ENCODE data around the gene USP49.
A peak's percentile ranks its signal among the peaks of the same experiment; 100 is the strongest.
"Not testable (repeated sequence)": the region's sequence is repeated elsewhere in the genome, so short reads cannot be mapped to it uniquely, and the experiment has no call there.

Gene USP49

DNA sequence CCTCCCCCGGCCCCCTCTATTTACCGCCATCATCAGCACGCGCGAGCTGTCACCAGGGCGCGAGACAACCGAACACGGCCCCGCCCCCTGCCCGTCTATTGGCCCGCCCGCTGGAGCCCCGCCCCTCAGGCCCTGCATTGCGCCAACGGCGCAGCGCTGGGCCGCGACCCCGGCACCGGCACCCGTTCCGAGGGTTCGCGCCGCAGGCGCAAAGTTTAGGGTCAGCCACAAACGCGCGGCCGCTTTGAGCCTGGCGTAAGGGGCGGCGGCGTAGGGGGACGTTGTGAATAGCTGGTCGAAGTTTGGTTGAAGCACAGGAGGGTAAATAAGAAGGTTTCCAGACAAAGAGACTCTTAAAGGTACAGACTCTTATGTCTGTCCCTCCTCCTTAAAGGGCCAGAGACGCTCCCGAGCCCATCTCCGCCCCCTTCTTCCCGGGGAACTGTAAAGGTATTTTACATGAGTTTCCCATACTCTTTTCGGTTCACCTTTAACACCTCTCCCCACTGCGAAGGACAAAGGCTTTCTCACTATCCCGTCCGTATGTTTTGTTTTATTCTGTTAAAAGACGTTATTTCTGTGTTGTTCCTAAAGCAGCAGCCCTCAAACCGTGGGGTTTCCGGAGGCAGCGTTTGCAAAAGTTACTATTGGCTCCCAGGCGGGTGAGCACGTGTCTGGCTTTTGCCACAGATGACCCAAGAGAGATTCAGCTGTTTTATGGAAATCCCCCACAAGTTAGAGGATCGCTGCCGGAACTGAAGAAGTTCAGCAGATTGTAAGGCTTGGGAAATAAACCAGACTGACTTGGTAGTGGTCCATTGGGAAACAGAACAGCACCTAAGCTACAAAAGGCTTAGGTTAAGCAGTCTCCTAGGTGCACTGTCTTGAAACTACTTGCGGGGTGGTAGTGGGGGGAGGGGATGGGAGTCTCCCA, at the start of gene USP49:
Gene USP49, minus strand, starts transcription at position 76 of the 934 bp plus-strand sequence. CDS start 88,392 bp downstream, outside the sequence.
- peak; percentile 45 to 60 for DNase-seq (ENCODE audit: low read depth in 2 of 2)

DNA sequence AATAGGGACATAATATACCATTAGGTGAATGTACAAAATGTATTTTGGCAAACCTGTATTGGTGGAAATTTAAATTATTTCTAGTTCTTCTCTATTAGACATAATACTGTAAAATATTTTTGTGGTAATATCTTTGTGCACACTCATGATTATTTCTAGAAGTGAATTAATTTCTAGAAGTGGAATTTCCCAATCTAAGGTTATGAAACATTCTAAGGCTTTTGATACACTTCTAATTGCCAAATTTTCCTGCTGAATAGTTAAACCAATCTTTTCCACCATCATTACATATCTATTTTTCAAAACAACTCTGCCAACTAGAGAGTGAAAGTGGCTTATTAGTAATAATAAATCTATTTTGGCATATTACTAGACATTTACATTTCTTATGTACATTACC, 48.3 kb upstream of the USP49 start:
- DNase-seq (ENCODE audit: low read depth in 2 of 2): no peak

DNA sequence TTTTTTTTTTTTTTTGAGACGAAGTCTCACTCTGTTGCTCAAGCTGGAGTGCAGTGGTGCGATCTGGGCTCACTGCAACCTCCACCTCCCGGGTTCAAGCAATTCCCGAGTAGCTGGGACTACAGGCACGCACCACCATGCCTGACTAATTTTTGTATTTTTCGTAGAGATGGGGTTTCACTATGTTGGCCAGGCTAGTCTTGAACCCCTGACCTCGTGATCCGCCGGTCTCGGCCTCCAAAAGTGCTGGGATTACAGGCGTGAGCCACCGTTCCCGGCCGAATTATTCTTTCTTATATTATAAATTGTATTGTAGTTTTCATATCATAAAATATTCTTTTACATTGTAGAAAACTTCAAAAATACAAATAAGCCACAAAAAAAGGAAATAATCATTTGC, 47.7 kb upstream of the USP49 start:
- not testable (repeated sequence) for DNase-seq (ENCODE audit: low read depth in 2 of 2)

DNA sequence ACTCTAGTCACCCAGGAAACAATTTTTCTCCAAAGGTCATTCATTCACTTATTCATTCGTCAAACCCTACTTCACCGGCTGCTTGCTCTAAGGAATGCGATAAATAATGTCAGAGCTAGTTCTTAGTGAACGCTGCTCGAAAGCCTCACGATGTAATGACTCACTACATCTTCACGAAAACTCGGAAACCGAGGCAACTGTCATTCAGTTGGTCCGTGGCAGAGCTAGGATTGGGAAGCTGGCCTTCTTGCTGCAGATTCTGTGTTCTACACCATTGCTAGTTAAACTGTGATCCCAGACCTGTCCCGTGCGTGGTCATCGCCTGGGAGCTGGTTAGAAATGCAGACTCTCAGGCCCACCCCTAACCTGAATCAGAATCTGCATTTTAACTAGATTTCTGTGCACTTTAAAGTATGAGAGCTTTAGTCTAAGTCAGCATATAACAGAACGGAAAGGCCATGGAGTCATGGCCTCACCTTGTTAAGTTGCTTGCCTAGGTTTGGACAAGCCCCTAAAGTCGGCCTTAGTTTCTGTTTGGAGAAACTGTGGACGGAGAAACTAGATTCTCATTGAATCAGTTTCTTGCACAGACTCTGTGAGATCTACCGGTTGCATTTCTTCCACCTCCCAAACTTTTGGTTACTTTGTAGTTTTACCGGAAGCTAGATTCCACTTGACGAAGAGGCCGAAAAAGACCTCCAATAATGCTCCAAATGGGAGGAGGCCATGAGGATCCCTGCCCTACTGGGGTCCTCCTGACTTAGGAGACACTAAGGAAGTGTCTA, 47.1 kb upstream of the USP49 start:
- no peak for DNase-seq (ENCODE audit: low read depth in 2 of 2)

DNA sequence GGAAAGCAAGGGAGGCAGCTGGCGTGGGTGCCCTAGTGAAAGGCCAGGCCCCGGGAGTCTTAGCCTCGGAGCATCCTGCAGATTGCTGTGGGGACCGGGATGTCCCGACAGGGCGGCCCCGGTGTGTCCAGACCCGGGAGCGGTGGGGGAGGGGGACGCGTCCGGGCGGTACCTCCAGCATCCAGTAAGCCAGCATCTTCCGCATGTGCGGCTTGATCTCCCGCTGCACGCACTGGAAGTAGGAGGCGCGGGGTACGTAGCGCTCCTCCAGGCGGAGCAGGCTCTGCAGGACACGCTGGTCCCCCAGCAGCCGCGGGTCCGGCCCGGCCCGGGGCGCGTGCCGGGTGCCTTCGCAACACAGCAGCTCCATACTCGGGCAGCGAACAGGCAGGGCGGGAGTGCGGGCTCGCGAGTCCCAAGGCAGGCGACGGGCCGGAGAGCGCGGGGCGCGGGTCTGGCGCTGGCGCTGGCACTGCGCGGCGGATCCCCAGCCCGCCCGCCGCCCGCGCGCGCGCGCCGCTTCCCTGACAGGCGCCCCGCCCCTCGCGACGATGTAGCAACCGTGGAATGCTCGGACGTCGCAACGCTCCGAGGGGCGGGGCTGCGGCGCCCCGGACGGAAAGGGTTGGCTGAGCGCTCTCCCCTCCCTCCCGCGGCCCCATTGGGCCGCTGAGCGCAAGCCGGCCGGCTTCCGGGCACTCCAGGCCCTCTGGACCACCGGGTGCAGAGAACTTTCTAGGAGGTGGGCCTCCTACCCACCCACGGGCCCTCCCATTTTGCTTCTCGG, 46.3 kb upstream of the USP49 start, which contains the start of gene CCND3:
Gene CCND3, minus strand, starts transcription at position 529 of the 787 bp plus-strand sequence. Its CDS starts 159 bp downstream, at position 370.
- DNase-seq (ENCODE audit: low read depth in 2 of 2): peak; percentile 64 to 70

DNA sequence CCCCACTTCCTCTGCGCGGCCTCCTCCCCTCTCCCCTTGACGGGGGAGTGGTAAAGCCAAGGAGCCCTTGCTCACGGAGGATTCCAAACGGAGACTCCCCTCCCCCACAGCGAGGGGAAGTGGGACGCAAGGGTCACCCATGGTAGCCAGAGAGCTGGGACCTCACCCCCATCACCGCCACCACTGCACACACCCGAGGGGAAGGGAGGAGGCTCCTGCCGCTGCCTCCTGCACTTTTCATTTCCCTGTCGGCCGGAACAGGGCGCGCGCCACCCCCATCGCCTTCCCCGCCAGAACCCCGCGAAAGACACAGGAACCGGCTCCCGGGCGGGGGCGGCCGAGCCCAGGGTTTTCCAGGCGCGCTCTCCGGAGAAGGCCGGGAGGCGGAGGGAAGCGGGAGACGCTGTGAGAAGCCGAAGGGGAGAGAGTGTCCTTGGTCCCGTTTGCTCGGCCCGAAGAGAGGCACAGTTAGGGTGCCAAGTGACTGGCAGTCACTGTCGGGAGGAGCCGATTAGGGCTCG, 45.6 kb upstream of the USP49 start:
- DNase-seq (ENCODE audit: low read depth in 2 of 2): no peak

DNA sequence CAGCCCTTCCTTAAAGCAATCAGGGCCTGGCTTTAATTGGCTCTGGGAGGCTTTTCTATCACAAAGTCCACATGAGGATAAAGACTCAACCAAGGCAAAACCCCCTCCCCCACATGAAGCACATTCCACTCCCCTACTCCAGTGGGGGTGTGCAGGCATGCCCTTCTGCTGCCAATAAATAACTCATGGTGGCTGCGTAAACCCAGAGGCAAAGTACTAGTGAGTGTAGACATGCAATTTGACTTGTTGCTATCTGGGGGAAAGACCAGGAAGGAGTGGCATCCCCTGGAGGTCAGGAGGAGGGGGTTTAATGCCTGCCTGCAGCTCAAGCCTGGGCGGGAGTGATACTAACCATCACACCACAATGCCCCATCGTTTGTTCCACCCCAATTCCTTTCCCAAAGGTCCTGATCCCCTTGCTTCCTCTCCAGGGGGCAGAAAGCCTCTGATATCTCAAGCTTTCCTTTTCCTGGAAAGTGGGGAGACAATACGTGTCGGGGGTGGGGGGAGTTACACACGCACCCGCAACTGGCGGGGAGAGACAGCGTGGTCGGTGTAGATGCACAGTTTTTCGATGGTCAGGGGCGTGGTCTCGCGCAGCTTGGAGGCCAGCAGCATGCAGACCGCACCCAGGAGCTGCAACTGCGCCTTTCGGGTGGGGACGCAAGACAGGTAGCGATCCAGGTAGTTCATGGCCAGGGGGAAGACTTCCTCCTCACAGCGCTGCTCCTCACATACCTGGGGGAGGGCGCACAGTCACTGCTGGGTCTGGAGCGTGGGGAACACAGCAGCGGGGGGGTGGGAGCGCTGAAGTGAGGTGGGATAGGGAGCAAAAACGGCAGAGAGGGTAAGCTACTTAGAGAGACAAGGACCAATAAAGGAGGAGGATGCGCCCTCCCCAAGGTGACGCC, 44.9 kb upstream of the USP49 start:
- DNase-seq (ENCODE audit: low read depth in 2 of 2): peak; percentile 35 to 39

DNA sequence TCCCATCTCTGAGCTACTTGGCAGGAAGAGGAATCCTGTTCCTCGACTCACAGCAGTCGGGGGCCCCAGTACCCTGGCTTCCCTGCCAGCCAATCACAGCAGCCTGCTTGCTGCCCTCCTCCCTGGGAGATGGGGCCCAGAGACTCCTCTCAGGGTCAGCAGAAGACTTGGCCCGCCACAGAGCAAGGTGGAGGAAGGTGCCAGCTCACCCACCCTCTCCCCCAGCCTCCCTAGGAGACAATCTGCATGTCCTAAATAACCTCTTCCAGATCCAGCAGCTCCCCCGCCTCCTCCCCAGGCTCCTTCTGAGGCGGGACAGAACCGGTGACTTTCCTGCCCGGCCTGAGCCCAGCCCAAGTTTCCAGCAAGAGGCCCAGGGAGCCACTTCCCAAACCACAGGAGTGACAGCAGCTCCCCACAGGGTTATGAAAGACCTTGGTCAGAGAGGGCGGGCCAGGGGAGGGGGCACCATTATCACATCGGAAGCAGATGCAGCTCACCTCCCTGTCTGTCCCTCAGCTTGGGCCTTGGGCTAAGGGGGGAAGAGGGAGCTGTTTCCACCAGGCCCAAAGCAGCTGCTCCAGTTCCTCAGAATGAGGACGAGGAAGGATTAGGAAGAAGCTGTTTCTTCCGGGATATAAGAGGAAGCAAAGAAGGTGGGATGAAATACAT, 44.1 kb upstream of the USP49 start:
- DNase-seq (ENCODE audit: low read depth in 2 of 2): peak in 1 of 2 experiments; percentile 18

DNA sequence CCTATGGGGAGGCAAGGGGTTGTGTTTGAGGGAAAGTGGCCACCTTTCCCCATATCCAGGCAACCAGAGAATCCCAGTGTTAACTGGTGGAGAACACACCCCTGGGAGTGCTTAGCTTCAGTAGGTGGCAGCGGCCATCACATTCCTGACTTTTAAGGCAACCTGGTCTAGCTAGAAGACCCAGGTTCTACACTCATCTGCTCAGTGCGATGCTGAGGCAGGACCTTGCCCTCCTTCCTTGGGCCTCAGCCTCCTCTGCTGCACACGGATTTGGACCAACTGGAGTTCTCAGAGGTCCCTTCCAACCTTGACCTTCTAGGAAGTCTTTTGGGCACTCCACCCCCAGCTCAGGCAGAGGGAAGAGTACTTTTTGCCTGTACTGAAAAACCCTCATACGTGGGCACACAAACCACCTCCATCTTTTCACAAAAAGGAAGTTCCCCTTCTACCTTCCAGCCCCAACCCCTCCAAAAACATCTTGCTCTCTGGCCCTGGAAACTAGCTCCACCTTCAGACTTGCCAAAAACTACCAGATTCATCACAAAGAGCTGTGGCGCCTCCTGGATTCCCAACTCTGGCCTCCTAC, 43.5 kb upstream of the USP49 start:
- DNase-seq (ENCODE audit: low read depth in 2 of 2): no peak

DNA sequence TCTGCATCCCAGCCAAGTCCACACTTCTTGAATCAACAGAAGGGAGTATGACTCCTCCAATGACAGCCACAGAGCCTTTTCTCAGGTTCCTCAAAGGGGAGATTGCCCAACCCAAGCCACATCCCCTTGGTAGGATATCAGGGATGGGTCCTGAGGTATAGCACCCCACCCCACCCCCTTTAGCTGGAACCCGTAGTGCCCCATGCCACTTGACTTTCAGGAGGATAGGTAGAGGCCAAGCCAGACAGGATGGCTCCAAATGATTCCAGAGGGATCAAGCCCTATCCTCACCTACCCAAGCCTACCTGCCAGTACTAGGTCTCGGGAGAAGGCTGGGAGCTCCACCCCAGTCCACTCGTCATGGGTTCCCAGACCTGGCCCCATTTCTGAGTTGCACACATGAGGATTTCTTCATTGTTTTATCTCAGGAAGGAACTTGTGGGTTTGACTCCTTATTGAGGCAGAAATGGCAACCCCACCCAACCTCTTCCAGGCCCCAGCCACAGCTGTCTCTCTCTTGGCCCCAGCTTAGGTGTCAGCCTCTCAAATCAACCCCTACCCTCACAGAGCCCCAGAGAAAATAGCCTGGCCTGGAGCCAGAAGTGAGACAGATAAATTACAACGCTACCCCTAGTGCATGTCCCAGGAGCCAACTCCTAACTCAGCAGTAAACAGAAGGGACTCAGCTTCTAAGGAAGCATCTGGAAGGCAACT, 42.8 kb upstream of the USP49 start:
- DNase-seq (ENCODE audit: low read depth in 2 of 2): no peak

DNA sequence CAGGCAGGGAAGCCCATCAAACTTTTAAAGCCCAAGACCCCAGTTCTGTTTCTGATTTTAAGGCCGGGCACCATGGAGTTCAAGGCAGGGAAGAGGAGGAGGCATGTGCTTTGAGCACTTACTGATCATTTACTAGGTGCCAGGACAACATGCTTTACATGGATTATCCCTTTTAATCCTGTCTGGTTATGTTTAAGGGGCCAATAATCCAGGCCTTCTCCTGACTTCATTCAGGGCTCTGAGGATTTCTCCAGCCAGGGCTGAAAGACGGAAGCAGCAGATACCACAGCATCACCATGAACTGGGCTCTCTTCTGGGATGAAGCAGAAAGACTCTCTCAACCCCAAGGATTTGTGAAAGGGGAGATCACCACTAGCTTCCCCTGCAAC, 42.3 kb upstream of the USP49 start:
- DNase-seq (ENCODE audit: low read depth in 2 of 2): no peak

DNA sequence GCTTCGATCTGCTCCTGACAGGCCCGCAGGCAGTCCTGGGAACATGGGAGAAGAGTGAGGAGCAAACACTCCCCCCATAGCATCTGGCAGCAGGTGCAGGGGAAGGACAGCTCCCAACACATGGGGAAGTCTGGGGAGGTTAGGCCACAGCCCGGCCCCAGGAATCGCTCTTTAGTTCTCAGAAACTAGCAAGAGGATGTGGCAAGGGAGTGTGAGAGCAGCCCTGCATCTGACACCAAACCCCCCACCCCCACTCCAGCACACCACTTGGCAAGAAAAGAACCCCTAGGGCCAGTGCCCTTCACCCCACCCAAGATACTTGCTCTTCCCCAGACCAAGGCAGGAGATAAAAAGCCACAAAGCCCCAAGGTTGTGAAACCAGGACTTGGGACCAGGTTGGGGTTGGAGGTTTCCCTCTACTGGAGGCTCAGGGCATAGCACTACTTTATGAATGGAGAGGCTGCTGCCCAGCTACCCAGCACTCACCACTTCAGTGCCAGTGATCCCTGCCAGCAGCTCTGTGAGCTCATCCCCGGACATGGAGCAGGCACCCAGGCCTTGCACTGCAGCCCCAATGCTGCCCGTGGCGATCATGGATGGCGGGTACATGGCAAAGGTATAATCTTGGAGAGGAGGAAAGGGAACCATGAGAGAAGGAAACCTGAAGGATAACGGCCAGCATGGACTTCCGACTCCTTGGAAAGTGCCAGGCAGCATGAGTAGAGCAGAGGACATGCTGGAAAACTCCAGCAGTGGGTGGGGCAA, 41.1 kb upstream of the USP49 start:
- peak; percentile 44 to 52 for DNase-seq (ENCODE audit: low read depth in 2 of 2)

DNA sequence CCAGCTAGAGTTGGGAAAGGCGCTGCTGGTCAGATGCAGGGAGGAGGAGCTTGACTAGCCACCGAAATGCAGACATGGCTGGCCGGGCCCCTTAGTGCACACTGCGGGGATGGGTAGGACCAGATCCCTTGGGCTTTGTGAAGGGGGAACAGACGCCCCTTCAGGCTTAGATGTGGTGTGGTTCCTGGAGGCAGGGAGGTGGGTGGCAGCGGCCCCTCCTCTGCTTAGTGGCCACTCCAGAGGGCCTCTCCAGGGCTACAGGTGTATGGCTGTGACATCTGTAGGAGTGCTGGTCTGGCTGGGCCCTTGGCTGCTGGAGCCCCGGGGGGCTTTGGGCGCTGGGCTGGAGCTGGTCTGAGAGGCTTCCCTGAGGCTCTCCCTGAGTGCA, 40.5 kb upstream of the USP49 start:
- no peak for DNase-seq (ENCODE audit: low read depth in 2 of 2)

DNA sequence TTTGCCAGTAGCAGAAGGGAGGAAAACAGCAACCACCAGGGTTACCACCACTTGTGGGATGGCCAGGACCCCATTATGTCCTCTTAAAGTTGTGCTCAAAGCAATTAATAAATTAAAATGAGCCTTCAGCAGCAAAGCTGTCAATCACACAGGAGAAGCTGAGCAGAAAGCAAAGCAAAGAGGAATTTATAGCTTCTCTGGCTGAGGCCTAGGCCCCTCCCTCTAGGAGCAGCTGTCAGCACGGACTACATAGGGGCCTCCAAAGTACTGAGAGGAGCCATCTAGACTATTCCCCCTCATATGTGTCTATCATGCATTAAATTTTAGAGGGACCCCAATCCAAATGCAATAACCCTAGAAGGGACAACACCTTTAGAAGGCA, 40.0 kb upstream of the USP49 start:
- no peak for DNase-seq (ENCODE audit: low read depth in 2 of 2)

DNA sequence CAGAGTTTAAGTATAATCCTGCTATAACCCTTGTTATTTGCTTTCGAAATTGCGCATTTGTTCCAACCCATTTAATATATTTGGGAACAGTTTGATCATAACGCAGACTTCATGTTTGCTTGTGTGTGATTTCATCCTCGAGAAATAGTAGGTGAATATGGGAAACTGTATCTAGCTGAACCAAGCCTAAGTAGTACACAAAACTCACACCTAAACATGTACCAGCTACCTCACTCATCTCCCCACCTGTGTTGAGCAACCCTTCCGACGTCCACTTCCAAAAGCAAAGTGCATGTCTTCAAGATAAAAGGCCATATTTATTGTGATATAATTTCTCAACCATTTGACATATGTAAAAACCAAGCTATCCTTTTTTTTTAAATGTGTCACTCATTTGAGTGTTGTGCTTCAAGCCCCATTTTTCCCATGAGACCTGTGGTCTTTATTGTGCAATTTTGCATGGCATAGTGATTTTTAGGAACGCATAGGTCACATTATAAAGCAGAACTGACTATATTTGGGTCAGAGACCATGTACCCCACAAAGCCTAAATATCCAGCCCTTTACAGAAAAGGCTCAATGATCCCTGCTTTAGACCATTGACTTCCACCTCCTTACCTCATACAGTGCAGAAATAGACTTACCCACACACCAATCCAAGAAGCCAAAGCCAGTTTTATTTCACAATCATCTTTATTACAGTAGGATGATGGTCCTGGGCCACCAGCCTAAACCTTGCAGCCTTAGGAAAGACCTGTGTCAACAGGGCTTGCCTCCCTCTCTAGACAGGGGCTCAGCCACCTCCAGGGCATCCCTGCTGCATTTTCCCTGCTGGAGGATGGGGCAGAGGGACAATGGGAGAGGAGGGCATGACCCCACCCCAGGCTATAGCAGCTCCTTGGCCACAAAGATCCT, 39.4 kb upstream of the USP49 start:
- no peak for DNase-seq (ENCODE audit: low read depth in 2 of 2)

DNA sequence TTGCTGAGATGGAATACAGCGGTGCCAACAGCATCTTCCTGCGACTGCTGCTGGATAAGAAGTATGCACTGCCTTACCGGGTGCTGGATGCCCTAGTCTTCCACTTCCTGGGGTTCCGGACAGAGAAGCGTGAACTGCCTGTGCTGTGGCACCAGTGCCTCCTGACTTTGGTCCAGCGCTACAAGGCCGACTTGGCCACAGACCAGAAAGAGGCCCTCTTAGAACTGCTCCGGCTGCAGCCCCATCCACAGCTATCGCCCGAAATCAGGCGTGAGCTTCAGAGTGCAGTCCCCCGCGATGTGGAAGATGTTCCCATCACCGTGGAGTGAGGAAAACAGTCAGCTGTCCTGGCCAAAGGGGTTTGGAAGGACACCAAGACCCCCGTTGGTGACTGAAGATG, 37.2 kb upstream of the USP49 start:
- DNase-seq (ENCODE audit: low read depth in 2 of 2): no peak

DNA sequence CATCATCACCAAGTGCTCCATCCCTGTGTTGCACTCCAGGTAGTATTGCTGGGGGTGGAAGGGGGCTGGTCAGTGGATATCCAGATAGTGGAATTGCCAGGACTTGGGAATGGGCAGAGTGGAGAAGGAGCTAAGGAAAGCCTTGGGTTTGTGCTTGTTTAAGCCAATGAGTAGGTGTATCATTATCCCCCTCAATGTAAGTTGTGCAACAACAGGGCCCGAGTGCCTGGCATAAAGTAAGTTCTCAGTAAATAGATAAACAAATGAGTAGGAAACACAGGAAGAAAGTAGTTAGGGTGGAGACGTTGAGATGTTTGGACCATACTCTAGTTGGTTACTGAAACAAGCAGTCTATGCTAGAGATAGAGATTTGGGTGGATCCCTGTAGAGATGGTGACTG, 36.6 kb upstream of the USP49 start:
- DNase-seq (ENCODE audit: low read depth in 2 of 2): no peak
